Skeletal muscle tissue (tissue), 4 donors: ENCODE measurements around the gene CD247. TPM values are rescaled to one million over a fixed set of nuclear protein-coding genes. Genes with fewer than 3 reads are reported as not detected.

Experiments used
- H3K27ac ChIP-seq: one replicate; pipeline ENCODE4 v1.7.0; 2013; ENCODE audit warnings: mild to moderate bottlenecking, low read depth, low read length, inconsistent platforms
- H3K27me3 ChIP-seq, 3 donors: one replicate each; pipeline ENCODE4 v1.7.0; 2013; ENCODE audit warnings: low read length in 3 of 3; ENCODE audit not compliant: control insufficient read depth in 3 of 3, insufficient read depth in 3 of 3
- H3K36me3 ChIP-seq, 3 donors: one replicate each; pipeline ENCODE4 v1.7.0; 2013; ENCODE audit warnings: low read length in 3 of 3; ENCODE audit not compliant: control insufficient read depth in 3 of 3, insufficient read depth in 3 of 3
- H3K4me1 ChIP-seq, 3 donors: one replicate each; pipeline ENCODE4 v1.7.0; 2013; ENCODE audit warnings: low read length in 3 of 3, mild to moderate bottlenecking in 3 of 3; ENCODE audit not compliant: control insufficient read depth in 3 of 3, insufficient read depth in 3 of 3
- H3K4me3 ChIP-seq, 3 donors: one replicate each; pipeline ENCODE4 v1.7.0; 2013; ENCODE audit warnings: low read length in 3 of 3
- H3K9ac ChIP-seq, 3 donors: one replicate each; pipeline ENCODE4 v1.7.0; 2013; ENCODE audit warnings: low read length in 3 of 3, mild to moderate bottlenecking in 3 of 3, moderate library complexity in 2 of 3, low read depth in 1 of 3
- H3K9me3 ChIP-seq, 3 donors: one replicate each; pipeline ENCODE4 v1.7.0; 2013; ENCODE audit warnings: low read length in 3 of 3; ENCODE audit not compliant: control insufficient read depth in 3 of 3
- total RNA-seq: library from RNA; depleted of rRNA; stranded (reverse); fragments of >200 nt; gene quantifications from one replicate; pipeline ENCODE4 v1.2.3, GENCODE V29; 2014
- donor health status: Osteomylitis.

CD247 gene
- total RNA-seq, 1 donor from 2014 or later: 0.52 TPM

GRCh38 chr1:167542109-167543032 is 24.0 kb upstream of the CD247 start:
- H3K4me1 ChIP-seq: peaks cover 0 to 10% (median 0%) of the 10 kb centered on the region in 3 donors
- no peaks in the 10 kb centered on the region for H3K9me3 ChIP-seq

GRCh38 chr1:167541610-167542009 is 23.3 kb upstream of the CD247 start:
- H3K27me3 ChIP-seq: no peaks in the 10 kb centered on the region
- H3K4me3 ChIP-seq: no peak overlapping the region
- no peak overlapping the region for H3K9ac ChIP-seq
- peaks cover 21 to 25% (median 22%) of the 10 kb centered on the region in 3 donors for H3K36me3 ChIP-seq
- H3K9me3 ChIP-seq: no peaks in the 10 kb centered on the region
- no peak overlapping the region for H3K27ac ChIP-seq
- peaks cover 0 to 4% (median 0%) of the 10 kb centered on the region in 3 donors for H3K4me1 ChIP-seq

More at GRCh38 chr1:167542109-167543032, 24.0 kb upstream of the CD247 start:
- Histone ChIP-seq H3K27me3 (no peaks in the 10 kb centered on the region), H3K9ac (no peak overlapping the region), H3K36me3 (peaks cover 21 to 25% (median 22%) of the 10 kb centered on the region in 3 donors), H3K27ac (no peak overlapping the region), H3K4me3 (no peak overlapping the region)

- Histone ChIP-seq H3K36me3 (peaks cover 20 to 22% (median 20%) of the 10 kb centered on the region in 3 donors), H3K9ac (no peak overlapping the region), H3K4me3 (no peak overlapping the region), H3K27ac (no peak overlapping the region), H3K4me1 (peaks cover 0 to 4% (median 0%) of the 10 kb centered on the region in 3 donors), H3K9me3 (no peaks in the 10 kb centered on the region), H3K27me3 (no peaks in the 10 kb centered on the region)
Observed at GRCh38 chr1:167541003-167541402, 22.7 kb upstream of the CD247 start.

- no peak overlapping the region for H3K4me3 ChIP-seq
- no peaks in the 10 kb centered on the region for H3K27me3 ChIP-seq
- no peaks in the 10 kb centered on the region for H3K9me3 ChIP-seq
- no peak overlapping the region for H3K27ac ChIP-seq
- peaks cover 3 to 7% (median 5%) of the 10 kb centered on the region in 3 donors for H3K36me3 ChIP-seq
- H3K9ac ChIP-seq: no peak overlapping the region
- no peaks in the 10 kb centered on the region for H3K4me1 ChIP-seq
Observed at GRCh38 chr1:167538657-167539056, 20.3 kb upstream of the CD247 start.

GRCh38 chr1:167533851-167534300 is 15.5 kb upstream of the CD247 start:
- Histone ChIP-seq H3K9ac (peak overlapping the region in 1 of 3 donors; percentile 25), H3K27ac (no peak overlapping the region), H3K4me3 (no peak overlapping the region), H3K27me3 (no peaks in the 10 kb centered on the region), H3K9me3 (no peaks in the 10 kb centered on the region), H3K36me3 (no peaks in the 10 kb centered on the region), H3K4me1 (peaks cover 0 to 4% (median 3%) of the 10 kb centered on the region in 3 donors)

GRCh38 chr1:167532964-167533824 is 14.9 kb upstream of the CD247 start:
- Histone ChIP-seq H3K9ac (peak overlapping the region in 1 of 3 donors; percentile 25), H3K36me3 (no peaks in the 10 kb centered on the region), H3K27ac (no peak overlapping the region), H3K4me3 (no peak overlapping the region), H3K27me3 (no peaks in the 10 kb centered on the region), H3K4me1 (peaks cover 0 to 4% (median 3%) of the 10 kb centered on the region in 3 donors), H3K9me3 (no peaks in the 10 kb centered on the region)

GRCh38 chr1:167532375-167532774 is 14.0 kb upstream of the CD247 start:
- H3K27me3 ChIP-seq: no peaks in the 10 kb centered on the region
- H3K36me3 ChIP-seq: no peaks in the 10 kb centered on the region
- H3K4me3 ChIP-seq: no peak overlapping the region
- H3K4me1 ChIP-seq: peaks cover 0 to 4% (median 3%) of the 10 kb centered on the region in 3 donors
- H3K9me3 ChIP-seq: no peaks in the 10 kb centered on the region
- H3K9ac ChIP-seq: no peak overlapping the region
- H3K27ac ChIP-seq: no peak overlapping the region

- Histone ChIP-seq H3K4me1 (peaks cover 0 to 4% (median 3%) of the 10 kb centered on the region in 3 donors), H3K9me3 (no peaks in the 10 kb centered on the region), H3K9ac (peak overlapping the region in 1 of 3 donors; percentile 24), H3K4me3 (no peak overlapping the region), H3K27me3 (no peaks in the 10 kb centered on the region), H3K36me3 (no peaks in the 10 kb centered on the region), H3K27ac (no peak overlapping the region)
Observed at GRCh38 chr1:167529829-167530474, 11.6 kb upstream of the CD247 start.

- Histone ChIP-seq H3K27ac (no peak overlapping the region), H3K27me3 (no peaks in the 10 kb centered on the region), H3K4me1 (peaks cover 0 to under 1% (median under 1%) of the 10 kb centered on the region in 3 donors), H3K4me3 (no peak overlapping the region), H3K9ac (no peak overlapping the region), H3K36me3 (no peaks in the 10 kb centered on the region), H3K9me3 (no peaks in the 10 kb centered on the region)
Observed at GRCh38 chr1:167528057-167528728, 9.9 kb upstream of the CD247 start.
